Stimulated activated CD8-positive, alpha-beta memory T cell treated with anti-CD3 and anti-CD28 coated beads, Interleukin-4, amount 100 ng/mL, for 48 hours (primary cell): ENCODE data around the gene AFF2.
A peak's percentile ranks its signal among the peaks of the same experiment; 100 is the strongest.

Experiments
- DNase-seq: peaks from one replicate; pipeline ENCODE4 v3.0.0-alpha.2; 2020

Gene AFF2

GRCh38 chrX:148592595-148592994 is 92.2 kb downstream of the AFF2 start:
- no peak for DNase-seq

- DNase-seq, result no peak
Measured at GRCh38 chrX:148593146-148593545, 92.7 kb downstream of the AFF2 start.

GRCh38 chrX:148593987-148594386 is 93.6 kb downstream of the AFF2 start:
- DNase-seq, result no peak

GRCh38 chrX:148599404-148599803 is 99.0 kb downstream of the AFF2 start:
- no peak for DNase-seq

- DNase-seq, result no peak
Measured at GRCh38 chrX:148600131-148600530, 99.7 kb downstream of the AFF2 start.

- DNase-seq, result no peak
Measured at GRCh38 chrX:148600581-148600980, 100.2 kb downstream of the AFF2 start.

GRCh38 chrX:148601034-148601433 is 100.6 kb downstream of the AFF2 start:
- no peak for DNase-seq

- DNase-seq, result peak; percentile 22
Measured at GRCh38 chrX:148609515-148610327, 109.3 kb downstream of the AFF2 start.

GRCh38 chrX:148610328-148610698 is 109.9 kb downstream of the AFF2 start:
- DNase-seq, result no peak

- no peak for DNase-seq
Measured at GRCh38 chrX:148611993-148612392, 111.6 kb downstream of the AFF2 start.

GRCh38 chrX:148612431-148612830 is 112.0 kb downstream of the AFF2 start:
- no peak for DNase-seq

- DNase-seq, result no peak
Measured at GRCh38 chrX:148613636-148614035, 113.2 kb downstream of the AFF2 start.

GRCh38 chrX:148615491-148615890 is 115.1 kb downstream of the AFF2 start:
- DNase-seq, result no peak

- DNase-seq, result no peak
Measured at GRCh38 chrX:148618470-148619445, 118.3 kb downstream of the AFF2 start.

GRCh38 chrX:148620023-148620422 is 119.6 kb downstream of the AFF2 start:
- DNase-seq, result no peak

- DNase-seq, result no peak
Measured at GRCh38 chrX:148624951-148625474, 124.6 kb downstream of the AFF2 start.

GRCh38 chrX:148628621-148629020 is 128.2 kb downstream of the AFF2 start:
- no peak for DNase-seq

GRCh38 chrX:148629434-148629833 is 129.0 kb downstream of the AFF2 start:
- no peak for DNase-seq

- no peak for DNase-seq
Measured at GRCh38 chrX:148632444-148632843, 132.0 kb downstream of the AFF2 start.

GRCh38 chrX:148633218-148633908 is 132.9 kb downstream of the AFF2 start:
- DNase-seq, result no peak

GRCh38 chrX:148634591-148634990 is 134.2 kb downstream of the AFF2 start:
- no peak for DNase-seq

GRCh38 chrX:148643460-148643859 is 143.0 kb downstream of the AFF2 start:
- DNase-seq, result no peak

- DNase-seq, result no peak
Measured at GRCh38 chrX:148647651-148648050, 147.2 kb downstream of the AFF2 start.
